T1000 (cell line): Measurements from ENCODE around the gene GPR107.
A peak's percentile ranks its signal among the peaks of the same experiment; 100 is the strongest.

Experiments used
- DNase-seq: peaks from one replicate; lab custom pipeline; 2025; ENCODE audit warnings: mixed read lengths; lab: John Stamatoyannopoulos, UW

Gene GPR107

DNA sequence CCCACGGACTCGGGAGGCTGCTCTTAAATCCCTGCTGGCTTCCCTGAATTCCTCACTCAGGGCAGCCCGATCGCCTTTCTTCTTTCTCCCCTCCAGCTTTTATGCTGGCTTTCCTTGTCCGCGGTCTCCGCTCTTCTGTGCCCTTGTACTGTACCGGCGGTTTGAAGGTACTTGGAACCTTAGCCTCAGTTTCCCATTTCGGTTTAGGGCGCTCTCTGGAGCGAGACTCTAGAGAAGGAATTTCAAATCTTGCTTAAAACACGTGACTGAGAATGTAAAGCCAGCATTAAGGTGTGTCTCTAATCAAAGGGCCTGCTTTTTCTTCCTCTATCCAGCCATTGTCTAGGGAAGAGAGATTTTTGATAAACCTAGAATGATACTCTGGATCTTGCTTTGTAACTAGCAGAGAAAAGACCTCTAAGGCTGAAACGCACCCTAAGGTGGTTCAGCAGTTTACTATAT lies 650 bp downstream of the GPR107 start:
- no peak for DNase-seq

GRCh38 chr9:130054820-130055219 lies 1.1 kb downstream of the GPR107 start:
- no peak for DNase-seq

- DNase-seq = no peak
These were observed 4.4 kb downstream of the GPR107 start for GRCh38 chr9:130058154-130058553.

GRCh38 chr9:130058887-130059286 lies 5.2 kb downstream of the GPR107 start:
- DNase-seq = no peak

GRCh38 chr9:130060296-130060695 lies 6.6 kb downstream of the GPR107 start:
- no peak for DNase-seq

GRCh38 chr9:130062750-130063149 lies 9.0 kb downstream of the GPR107 start:
- DNase-seq = no peak

- no peak for DNase-seq
These were observed 10.9 kb downstream of the GPR107 start for GRCh38 chr9:130064621-130065020.

DNA sequence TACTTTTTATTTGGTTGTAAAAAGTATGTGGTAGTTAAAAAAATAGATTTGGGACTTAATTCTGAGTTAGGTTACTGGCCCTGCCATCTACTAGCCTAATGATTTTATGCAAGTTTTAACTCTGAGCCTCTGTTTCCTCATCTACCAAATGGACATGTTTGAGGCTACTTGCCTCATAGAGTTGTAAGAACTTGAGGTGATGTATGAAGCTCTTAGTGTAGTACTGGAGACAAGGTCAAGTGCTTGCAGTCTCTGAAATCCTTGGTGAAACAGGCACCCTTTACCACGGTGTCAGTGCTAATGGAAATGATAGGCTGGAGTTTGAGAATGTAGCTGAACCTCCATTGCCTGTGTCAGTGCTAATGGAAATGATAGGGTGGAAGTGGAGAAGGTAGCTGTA lies 15.3 kb downstream of the GPR107 start:
- no peak for DNase-seq

GRCh38 chr9:130072515-130073235 lies 19.0 kb downstream of the GPR107 start:
- no peak for DNase-seq

DNA sequence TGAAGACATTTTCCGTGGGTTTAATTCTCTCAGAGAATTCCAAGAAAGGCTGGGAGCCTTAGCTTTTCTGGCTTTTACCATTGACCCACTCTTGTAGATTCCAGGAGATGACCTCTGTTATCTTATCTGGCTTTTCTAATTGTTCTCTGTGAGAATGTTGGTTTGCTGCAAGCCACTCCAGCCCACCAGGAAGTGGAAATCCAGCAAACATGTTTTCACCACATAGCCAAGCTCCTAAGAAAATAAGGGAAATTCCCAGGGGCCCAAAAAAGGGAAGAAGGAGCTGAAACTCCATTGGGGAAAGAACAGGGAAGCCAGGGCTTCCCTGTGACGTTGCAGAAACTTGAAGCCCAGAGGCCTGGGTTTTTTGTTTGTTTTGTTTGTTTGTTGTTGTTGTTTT lies 19.7 kb downstream of the GPR107 start:
- DNase-seq = no peak

DNA sequence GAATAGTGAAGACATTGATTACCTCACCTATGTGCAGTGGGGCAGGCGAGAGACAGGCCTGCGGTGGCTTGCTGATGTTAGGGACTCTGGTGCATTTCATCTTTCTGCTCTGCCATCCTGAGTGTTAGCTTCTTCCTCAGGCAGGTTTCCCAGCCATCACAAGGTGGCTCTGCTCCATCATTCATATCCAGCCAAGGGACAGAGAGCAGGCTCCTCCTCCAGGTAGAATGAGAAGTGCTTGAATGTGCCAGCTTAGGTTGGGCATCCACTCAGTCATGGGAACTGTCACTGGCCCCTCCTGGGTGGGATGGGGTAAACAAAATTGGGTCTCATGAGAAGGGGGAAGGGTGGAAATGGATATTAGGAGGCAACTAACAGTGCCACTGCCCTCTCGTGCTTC lies 24.8 kb downstream of the GPR107 start:
- DNase-seq = no peak

DNA sequence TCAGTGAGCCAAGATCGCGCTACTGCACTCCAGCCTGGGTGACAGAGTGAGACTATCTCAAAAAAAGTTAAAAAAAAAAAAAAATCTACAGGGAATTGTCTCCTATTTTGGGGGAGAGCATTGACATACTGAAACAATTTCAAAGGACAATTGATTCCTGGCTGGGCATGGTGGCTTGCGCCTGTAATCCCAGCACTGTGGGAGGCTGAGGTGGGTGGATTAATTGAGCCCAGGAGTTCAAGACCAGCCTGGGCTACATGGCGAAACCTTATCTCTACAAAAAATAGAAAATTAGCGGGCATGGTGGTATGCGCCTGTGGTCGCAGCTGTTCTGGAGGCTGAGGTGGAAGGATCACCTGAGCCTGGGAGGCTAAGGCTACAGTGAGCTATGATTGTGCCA lies 30.6 kb downstream of the GPR107 start:
- DNase-seq = no peak

- no peak for DNase-seq
These were observed 34.3 kb downstream of the GPR107 start for GRCh38 chr9:130088051-130088450.

DNA sequence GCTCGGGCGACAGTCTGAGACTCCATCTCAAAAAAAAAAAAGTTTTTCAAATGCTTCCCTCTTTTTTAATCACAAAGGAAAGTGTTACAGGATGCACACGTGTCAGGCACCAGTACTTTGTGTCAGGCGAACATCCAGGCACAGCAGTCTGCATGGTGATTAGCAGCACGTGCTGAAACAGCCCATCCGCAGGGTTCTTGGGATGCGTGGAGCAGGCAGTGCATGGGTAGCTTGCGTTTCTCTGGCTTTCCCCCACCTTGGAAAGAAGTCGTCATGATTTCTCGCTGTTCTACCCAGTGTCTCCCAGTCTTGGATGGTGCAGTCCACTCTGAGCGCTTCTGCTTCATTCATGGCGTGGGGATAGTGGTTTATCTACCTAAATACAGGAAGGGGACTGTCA lies 35.4 kb downstream of the GPR107 start:
- DNase-seq = no peak

GRCh38 chr9:130090915-130091314 lies 37.2 kb downstream of the GPR107 start:
- DNase-seq = no peak

GRCh38 chr9:130092910-130093309 lies 39.2 kb downstream of the GPR107 start:
- no peak for DNase-seq

- no peak for DNase-seq
These were observed 42.2 kb downstream of the GPR107 start for GRCh38 chr9:130095872-130096271.

GRCh38 chr9:130100681-130101080 lies 47.0 kb downstream of the GPR107 start:
- no peak for DNase-seq

DNA sequence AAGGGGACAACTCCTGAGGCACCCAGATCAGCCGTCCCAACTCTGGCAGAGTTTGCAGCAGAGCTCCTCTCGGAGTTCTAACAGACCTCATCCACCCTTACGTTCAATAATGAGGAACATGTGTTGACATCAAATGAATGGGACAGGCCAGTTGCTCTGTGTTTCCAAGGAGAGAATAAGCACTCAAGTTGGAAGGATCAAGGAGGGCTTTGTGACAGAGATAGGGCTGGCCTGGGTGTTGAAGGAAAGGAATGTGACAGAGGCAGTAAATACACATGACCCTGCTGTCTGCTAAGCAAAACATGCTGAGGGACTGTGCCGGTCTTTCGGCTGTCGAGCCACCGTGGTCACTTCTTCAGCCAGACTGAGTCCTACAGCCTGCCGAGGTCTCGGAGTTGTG lies 48.2 kb downstream of the GPR107 start:
- no peak for DNase-seq

GRCh38 chr9:130104491-130105193 lies 50.9 kb downstream of the GPR107 start:
- DNase-seq = no peak

DNA sequence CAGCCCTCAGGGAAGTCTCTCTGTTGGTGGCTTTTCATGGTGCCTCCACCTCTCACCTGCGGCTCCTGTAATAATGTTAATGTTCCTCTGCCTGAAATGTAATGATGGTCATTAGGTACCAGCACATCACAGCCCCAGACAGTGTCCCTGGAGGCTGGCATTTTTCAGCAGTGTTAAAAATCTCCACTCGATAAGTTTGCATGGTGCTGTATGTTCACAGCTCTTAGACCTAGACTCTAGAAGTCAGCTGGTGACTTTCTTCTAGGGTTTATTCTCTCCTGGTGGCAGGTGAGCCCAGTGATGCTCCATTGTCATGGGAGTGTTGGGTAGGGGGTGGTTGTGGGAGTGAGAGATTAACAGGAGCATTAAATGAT lies 53.1 kb downstream of the GPR107 start:
- DNase-seq = no peak

- DNase-seq = peak; percentile 51
These were observed 53.6 kb downstream of the GPR107 start for GRCh38 chr9:130107234-130107861.

DNA sequence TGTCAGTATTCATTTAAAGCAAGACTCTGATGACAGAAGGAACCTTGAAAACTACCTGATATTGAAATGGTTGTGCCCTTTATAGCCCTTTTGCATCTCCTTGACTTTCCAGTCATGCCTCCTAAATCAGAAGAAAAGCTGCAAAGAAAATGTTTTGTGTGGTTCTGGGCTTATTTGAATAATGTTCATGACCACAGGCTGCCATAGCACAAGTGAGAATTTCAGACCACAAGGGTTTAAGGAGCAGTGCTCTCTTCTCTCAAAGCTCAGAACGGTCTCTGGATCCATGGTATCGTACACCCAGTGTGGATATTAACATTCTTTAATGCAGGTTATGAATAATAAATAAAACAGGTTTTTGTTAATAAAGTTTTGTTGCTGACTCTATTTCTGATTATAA lies 54.2 kb downstream of the GPR107 start:
- DNase-seq = no peak
